Amniotic stem cell (primary cell): ENCODE data around the gene ANO10.
"Not testable (repeated sequence)": the region's sequence is repeated elsewhere in the genome, so short reads cannot be mapped to it uniquely, and the experiment has no call there.

Experiments
- DNase-seq: peaks from one replicate; lab custom pipeline; 2025; lab: John Stamatoyannopoulos, UW

ANO10 gene

GRCh38 chr3:43621656-43622432, at the start of gene ANO10:
TSS of gene ANO10 (minus strand) at chr3:43622011. CDS start at chr3:43605852, 16,159 bp downstream.
- peak; percentile 96 for DNase-seq

- DNase-seq, result no peak
These were observed 49.1 kb upstream of the ANO10 start for GRCh38 chr3:43670635-43671522.

GRCh38 chr3:43665011-43665410, 43.2 kb upstream of the ANO10 start:
- not testable (repeated sequence) for DNase-seq

GRCh38 chr3:43661376-43661775, 39.6 kb upstream of the ANO10 start:
- DNase-seq, result not testable (repeated sequence)

GRCh38 chr3:43659250-43659880, 37.6 kb upstream of the ANO10 start:
- DNase-seq, result no peak

GRCh38 chr3:43656390-43656789, 34.6 kb upstream of the ANO10 start:
- not testable (repeated sequence) for DNase-seq

GRCh38 chr3:43650345-43650744, 28.5 kb upstream of the ANO10 start:
- DNase-seq, result no peak

- no peak for DNase-seq
These were observed 27.7 kb upstream of the ANO10 start for GRCh38 chr3:43649365-43649968.

- DNase-seq, result no peak
These were observed 27.1 kb upstream of the ANO10 start for GRCh38 chr3:43648957-43649356.

GRCh38 chr3:43647331-43648166, 25.7 kb upstream of the ANO10 start:
- no peak for DNase-seq

GRCh38 chr3:43644443-43644842, 22.6 kb upstream of the ANO10 start:
- DNase-seq, result no peak

- DNase-seq, result no peak
These were observed 19.7 kb upstream of the ANO10 start for GRCh38 chr3:43641306-43642114.

GRCh38 chr3:43640681-43641080, 18.9 kb upstream of the ANO10 start:
- DNase-seq, result no peak

GRCh38 chr3:43638594-43639447, 17.0 kb upstream of the ANO10 start:
- DNase-seq, result no peak

- no peak for DNase-seq
These were observed 15.9 kb upstream of the ANO10 start for GRCh38 chr3:43637702-43638101.

GRCh38 chr3:43632986-43633385, 11.2 kb upstream of the ANO10 start:
- DNase-seq, result no peak

- DNase-seq, result peak; percentile 46
These were observed 10.5 kb upstream of the ANO10 start for GRCh38 chr3:43632269-43632733.

- no peak for DNase-seq
These were observed 7.9 kb upstream of the ANO10 start for GRCh38 chr3:43629741-43630140.

GRCh38 chr3:43629257-43629656, 7.4 kb upstream of the ANO10 start:
- no peak for DNase-seq
